ENCODE data around the gene ZNF699.
"Not testable (repeated sequence)": the region's sequence is repeated elsewhere in the genome, so short reads cannot be mapped to it uniquely, and the experiment has no call there.

Gene ZNF699

DNA sequence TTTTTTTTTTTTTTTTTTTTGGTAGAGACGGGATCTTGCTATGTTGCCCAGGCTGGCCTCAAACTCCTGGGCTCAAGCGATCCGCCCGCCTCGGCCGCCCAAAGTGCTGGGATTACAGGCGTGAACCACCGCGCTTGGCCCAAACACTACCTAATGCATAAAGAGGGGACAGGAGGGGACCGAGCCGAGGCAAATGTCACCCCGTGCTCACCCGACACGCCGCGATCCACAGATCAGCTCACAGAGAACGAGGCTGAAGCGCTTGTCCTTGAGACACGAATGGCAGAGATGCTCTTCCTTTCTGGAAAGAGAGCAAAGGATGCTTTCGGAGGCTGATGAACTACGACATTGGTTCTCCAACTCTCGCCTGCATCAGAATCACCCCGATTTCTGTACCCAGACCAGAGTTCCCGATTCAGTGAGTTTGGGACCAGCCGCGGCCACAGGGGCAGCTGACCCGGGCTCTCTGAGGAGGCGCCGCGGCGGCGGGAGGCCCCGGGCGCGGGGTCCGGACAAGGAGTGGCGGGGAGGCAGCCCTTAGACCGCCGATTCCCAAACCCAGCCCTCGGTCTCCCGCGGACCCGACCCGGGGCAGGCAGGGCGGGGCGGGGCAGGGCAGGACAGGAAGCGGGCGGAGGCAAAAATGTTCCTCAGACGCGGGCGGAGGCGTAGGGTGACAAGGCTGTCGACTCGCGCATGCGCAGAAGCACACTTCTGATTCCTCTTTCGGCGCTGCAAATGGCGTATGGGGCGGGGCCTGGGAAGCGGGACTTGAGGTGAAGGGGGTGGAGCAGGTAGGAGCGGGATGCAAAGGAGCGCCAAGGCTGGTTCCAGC lies at the start of gene ZNF699:
TSS of gene ZNF699 (minus strand) at position 700 of the 835 bp plus-strand sequence. CDS start 4,719 bp downstream, outside the sequence.
- peak; percentile 94 for DNase-seq

DNA sequence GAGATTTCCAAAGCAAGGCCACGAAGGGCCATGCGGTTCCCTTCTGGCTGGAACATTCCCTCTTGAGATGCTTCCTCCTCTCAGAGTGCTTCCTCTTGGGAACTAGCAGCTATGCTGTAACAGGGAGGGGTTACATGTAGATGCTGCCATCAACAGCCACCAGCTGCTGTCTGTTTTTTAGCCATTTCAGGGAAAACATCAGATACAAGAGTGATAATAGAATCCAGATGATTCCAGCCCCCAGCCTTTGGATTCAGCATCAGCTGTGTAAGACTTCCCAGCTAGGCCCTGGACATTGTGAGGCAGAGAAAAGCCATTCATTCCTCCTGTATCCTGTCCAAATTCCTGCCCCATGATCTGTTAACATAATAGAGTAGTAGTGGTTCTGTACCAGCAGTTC lies 45.0 kb upstream of the ZNF699 start:
- DNase-seq: no peak

GRCh38 chr19:9353011-9353410 lies 43.4 kb upstream of the ZNF699 start:
- no peak for DNase-seq

DNA sequence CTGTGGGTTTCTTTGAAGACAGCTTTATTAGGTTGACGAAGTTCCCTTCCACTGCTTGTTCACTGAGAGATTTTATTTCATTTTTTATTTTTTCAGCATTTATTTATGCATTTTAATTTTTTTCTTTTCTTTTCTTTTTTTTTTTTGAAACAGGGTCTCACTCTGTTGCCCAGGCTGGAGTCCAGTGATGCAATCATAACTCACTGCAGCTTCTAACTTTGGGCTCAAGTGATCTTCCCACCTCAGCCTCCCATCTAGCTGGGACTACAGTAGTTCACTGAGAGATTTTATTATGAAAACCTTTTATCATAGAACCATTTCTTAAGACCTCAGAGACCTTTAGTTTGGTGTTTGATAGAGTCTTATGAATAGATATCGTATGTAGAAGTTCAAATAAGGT lies 42.9 kb upstream of the ZNF699 start:
- no peak for DNase-seq

DNA sequence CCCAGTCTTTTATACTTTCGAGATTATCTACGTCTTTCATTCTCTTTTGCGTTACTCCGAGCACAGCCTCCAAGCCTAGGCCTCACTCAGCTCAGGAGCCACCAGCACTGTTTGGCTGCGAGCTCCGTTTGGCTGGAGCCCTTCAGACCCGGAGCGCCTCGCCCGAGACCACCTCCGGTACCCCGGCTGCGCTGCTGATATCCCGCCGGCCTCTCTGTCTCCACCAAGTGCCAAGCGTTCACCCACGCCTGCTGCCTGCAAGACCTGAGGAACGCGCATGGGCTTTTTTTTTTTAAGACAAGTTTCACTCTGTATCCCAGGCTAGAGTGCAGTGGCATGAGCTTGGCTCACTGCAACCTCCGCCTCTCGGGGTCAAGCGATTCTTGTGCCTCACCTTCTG lies 39.0 kb upstream of the ZNF699 start:
- DNase-seq: no peak

GRCh38 chr19:9348253-9348652 lies 38.6 kb upstream of the ZNF699 start:
- DNase-seq: no peak

DNA sequence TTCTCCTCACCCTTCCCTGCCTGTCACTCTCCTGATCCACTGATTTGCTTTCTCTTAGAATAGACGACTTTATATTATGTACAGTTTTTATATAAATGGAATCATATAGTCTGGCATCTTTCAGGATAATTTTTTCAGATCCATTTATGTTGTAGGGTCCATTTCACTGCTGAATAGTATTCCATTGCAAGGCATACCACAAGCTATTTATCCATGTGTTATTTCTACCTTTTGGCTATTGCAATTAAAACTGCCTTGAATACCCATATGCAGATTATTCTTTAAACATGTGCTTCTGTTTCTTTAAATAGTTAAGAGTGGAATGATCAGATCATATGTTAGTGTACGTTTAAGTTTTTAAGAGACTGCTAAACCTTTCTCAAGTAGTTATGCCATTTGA lies 35.4 kb upstream of the ZNF699 start:
- DNase-seq: no peak

GRCh38 chr19:9342610-9343304 lies 33.1 kb upstream of the ZNF699 start:
- no peak for DNase-seq

GRCh38 chr19:9329999-9330398 lies 20.4 kb upstream of the ZNF699 start:
- no peak for DNase-seq

DNA sequence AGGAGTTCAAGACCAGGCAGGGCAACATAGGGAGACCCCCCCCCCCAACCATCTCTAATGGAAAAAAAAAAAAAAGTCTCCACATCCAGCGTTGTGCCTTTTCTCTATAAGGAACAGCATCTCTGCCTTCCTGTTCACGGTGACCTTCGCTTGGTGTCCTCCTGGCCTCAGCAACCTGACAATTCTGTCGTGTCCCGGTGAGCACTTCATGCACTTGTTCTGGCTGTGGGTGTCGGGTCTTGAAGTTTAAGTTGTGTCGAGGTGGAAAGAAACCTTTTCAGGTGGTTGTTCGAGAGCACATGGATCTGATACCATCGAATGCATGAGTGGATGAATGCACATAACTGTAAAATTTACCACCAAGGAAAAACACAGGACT lies 14.9 kb upstream of the ZNF699 start:
- no peak for DNase-seq

- peak; percentile 93 to 94 for DNase-seq
These were observed 14.4 kb upstream of the ZNF699 start, which contains the start of gene ZNF559 for GRCh38 chr19:9323919-9324583. TSS of gene ZNF559 (plus strand) at chr19:9324179. CDS start at chr19:9338550, 14,371 bp downstream.

DNA sequence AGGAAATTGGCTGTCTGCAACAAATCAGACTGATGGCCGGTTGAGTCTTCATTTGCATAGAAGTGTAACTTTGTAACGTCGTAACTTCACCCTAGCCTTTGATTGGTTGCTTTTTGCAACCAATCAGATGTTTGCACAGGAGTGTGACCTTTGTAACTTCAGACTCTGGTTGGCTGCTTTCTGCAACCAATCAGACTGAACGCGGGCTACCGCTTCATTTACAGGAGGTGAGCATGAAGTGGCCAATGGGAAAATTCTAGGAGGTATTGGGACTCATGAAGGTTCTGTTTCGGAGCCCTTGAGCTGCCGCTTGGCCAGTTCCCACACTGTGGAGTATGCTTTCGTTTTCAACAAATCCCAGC lies 13.9 kb upstream of the ZNF699 start:
- DNase-seq: peak; percentile 61 to 75

DNA sequence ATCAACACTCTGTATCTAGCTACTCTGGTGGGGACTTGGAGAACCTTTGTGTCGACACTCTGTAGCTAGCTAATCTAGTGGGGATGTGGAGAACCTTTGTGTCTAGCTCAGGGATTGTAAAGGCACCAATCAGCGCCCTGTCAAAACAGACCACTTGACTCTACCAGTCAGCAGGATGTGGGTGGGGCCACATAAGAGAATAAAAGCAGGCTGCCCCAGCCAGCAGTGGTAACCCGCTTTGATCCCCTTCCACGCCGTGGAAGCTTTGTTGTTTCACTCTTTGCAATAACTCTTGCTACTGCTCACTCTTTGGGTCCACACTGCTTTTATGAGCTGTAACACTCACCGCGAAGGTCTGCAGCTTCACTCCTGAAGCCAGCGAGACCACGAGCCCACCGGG lies 12.6 kb upstream of the ZNF699 start:
- not testable (repeated sequence) for DNase-seq

DNA sequence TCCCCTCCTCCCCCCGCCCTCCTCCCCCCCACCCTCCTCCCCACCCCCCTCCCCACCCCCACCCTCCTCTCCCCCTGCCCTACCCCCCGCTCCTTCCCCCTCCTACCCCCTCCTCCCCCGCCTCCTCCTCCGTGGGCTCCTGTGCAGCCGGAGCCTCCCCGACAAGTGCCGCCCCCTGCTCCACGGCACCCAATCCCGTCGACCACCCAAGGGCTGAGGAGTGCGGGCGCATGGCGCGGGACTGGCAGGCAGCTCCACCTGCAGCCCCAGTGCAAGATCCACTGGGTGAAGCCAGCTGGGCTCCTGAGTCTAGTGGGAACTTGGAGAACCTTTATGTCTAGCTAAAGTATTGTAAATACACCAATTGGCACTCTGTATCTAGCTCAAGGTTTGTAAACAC lies 12.1 kb upstream of the ZNF699 start:
- not testable (repeated sequence) for DNase-seq

DNA sequence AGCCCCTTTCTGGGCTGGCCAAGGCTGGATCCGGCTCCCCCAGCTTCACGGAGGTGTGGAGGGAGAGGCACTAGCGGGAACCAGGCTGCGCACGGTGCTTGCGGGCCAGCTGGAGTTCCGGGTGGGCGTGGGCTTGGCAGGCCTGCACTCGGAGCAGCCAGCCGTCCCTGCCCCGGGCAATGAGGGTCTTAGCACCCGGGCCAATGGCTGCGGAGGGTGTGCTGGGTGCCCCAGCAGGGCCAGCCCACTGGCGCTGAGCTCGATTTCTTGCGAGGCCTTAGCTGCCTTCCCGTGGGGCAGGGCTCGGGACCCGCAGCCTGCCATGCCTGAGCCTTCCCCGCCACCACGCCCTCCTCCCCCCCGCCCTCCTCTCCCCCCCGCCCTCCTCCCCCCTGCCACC lies 11.7 kb upstream of the ZNF699 start:
- no peak for DNase-seq

- no peak for DNase-seq
These were observed 4.1 kb upstream of the ZNF699 start for GRCh38 chr19:9313756-9314155.

- peak; percentile 90 to 94 for DNase-seq
These were observed 372 bp upstream of the ZNF699 start for GRCh38 chr19:9309974-9310446.

GRCh38 chr19:9308091-9308770 lies 1.4 kb downstream of the ZNF699 start:
- no peak for DNase-seq

- no peak for DNase-seq
These were observed 3.2 kb downstream of the ZNF699 start for GRCh38 chr19:9306443-9306842.

- DNase-seq: no peak
These were observed 13.3 kb downstream of the ZNF699 start for GRCh38 chr19:9296336-9296735.

DNA sequence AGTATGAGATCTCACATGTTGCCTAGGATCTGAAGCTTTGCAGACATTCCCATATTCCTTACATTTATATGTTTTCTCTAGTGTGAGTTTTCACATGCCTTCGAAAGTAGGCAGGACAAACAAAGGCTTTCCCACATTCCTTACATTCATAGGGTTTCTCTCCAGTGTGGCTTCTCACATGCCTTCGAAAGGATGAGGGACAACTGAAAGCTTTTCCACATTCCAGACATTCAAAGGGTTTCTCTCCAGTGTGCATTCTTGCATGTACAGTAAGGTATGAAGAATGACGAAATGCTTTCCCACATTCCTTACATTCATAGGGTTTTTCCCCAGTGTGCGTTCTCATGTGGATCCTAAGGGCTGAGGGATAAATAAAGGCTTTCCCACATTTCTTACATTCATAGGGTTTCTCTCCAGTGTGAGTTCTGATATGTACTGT lies 14.2 kb downstream of the ZNF699 start:
- no peak for DNase-seq

GRCh38 chr19:9289231-9289884 lies 20.3 kb downstream of the ZNF699 start:
- DNase-seq: no peak
